Measurements from ENCODE around the gene GPR152. TPM values are rescaled to one million over a fixed set of nuclear protein-coding genes. Genes with fewer than 3 reads are reported as not detected.
"Not testable (repeated sequence)": the region's sequence is repeated elsewhere in the genome, so short reads cannot be mapped to it uniquely, and the experiment has no call there.

The GPR152 gene
- polyA plus RNA-seq, 10 donors: not detected

- DNase-seq: no peak
Observed at GRCh38 chr11:67466367-67466766, 13.8 kb upstream of the GPR152 start.

- not testable (repeated sequence) for DNase-seq
Observed at GRCh38 chr11:67465530-67465929, 13.0 kb upstream of the GPR152 start.

GRCh38 chr11:67465189-67465510 lies 12.6 kb upstream of the GPR152 start:
- DNase-seq: peak in 1 of 3 donors; percentile 17

GRCh38 chr11:67464411-67465188 lies 12.1 kb upstream of the GPR152 start:
- DNase-seq: peak; percentile 47 to 78 (median 66)

- DNase-seq: no peak
Observed at GRCh38 chr11:67463680-67464410, 11.3 kb upstream of the GPR152 start.

- no peak for DNase-seq
Observed at GRCh38 chr11:67463186-67463585, 10.7 kb upstream of the GPR152 start.

GRCh38 chr11:67458266-67458665 lies 5.7 kb upstream of the GPR152 start:
- no peak for DNase-seq

- no peak for DNase-seq
Observed at GRCh38 chr11:67457453-67457852, 4.9 kb upstream of the GPR152 start.

GRCh38 chr11:67456068-67456705 lies 3.7 kb upstream of the GPR152 start:
- DNase-seq: no peak

GRCh38 chr11:67455054-67455453 lies 2.5 kb upstream of the GPR152 start, which contains the start of gene CABP4:
CABP4 (plus strand) TSS chr11:67455354; CDS start chr11:67455424, 70 bp downstream.
- DNase-seq: no peak

GRCh38 chr11:67453816-67454732 lies 1.5 kb upstream of the GPR152 start:
- DNase-seq: no peak

- no peak for DNase-seq
Observed at GRCh38 chr11:67451658-67451976, 912 bp downstream of the GPR152 start.

- no peak for DNase-seq
Observed at GRCh38 chr11:67450796-67451657, 1.5 kb downstream of the GPR152 start.

GRCh38 chr11:67449116-67449844 lies 3.2 kb downstream of the GPR152 start:
- no peak for DNase-seq

- DNase-seq: no peak
Observed at GRCh38 chr11:67448220-67448609, 4.3 kb downstream of the GPR152 start.

GRCh38 chr11:67445515-67445914 lies 7.0 kb downstream of the GPR152 start:
- DNase-seq: no peak

GRCh38 chr11:67442504-67443404 lies 9.8 kb downstream of the GPR152 start:
- DNase-seq: peak in 1 of 3 donors; percentile 37

- no peak for DNase-seq
Observed at GRCh38 chr11:67441731-67442351, 10.7 kb downstream of the GPR152 start.

Measured in muscle of back (tissue), 11 donors.